OCI-M2 (cell line): ENCODE results near the gene HPGDS.
"Not testable (repeated sequence)": the region's sequence is repeated elsewhere in the genome, so short reads cannot be mapped to it uniquely, and the experiment has no call there.

Experiments
- DNase-seq: peaks from one replicate; lab custom pipeline; 2025; ENCODE audit not compliant: unreplicated experiment; lab: John Stamatoyannopoulos, UW

Gene HPGDS

GRCh38 chr4:94342694-94343093 lies at the start of gene HPGDS:
HPGDS (minus strand) TSS chr4:94342836; CDS start chr4:94334629, 8,207 bp downstream.
- DNase-seq: no peak

- no peak for DNase-seq
Measured at GRCh38 chr4:94390804-94391410, 48.3 kb upstream of the HPGDS start.

- no peak for DNase-seq
Measured at GRCh38 chr4:94389595-94390267, 47.1 kb upstream of the HPGDS start.

GRCh38 chr4:94387965-94388364 lies 45.3 kb upstream of the HPGDS start:
- DNase-seq: not testable (repeated sequence)

GRCh38 chr4:94385452-94385851 lies 42.8 kb upstream of the HPGDS start:
- not testable (repeated sequence) for DNase-seq

GRCh38 chr4:94382891-94383290 lies 40.3 kb upstream of the HPGDS start:
- DNase-seq: not testable (repeated sequence)

- DNase-seq: no peak
Measured at GRCh38 chr4:94378047-94378446, 35.4 kb upstream of the HPGDS start.

GRCh38 chr4:94377294-94377693 lies 34.7 kb upstream of the HPGDS start:
- no peak for DNase-seq

- DNase-seq: no peak
Measured at GRCh38 chr4:94375364-94375763, 32.7 kb upstream of the HPGDS start.

- no peak for DNase-seq
Measured at GRCh38 chr4:94373752-94374151, 31.1 kb upstream of the HPGDS start.

- no peak for DNase-seq
Measured at GRCh38 chr4:94372991-94373390, 30.4 kb upstream of the HPGDS start.

- no peak for DNase-seq
Measured at GRCh38 chr4:94372228-94372978, 29.8 kb upstream of the HPGDS start.

GRCh38 chr4:94371290-94371689 lies 28.7 kb upstream of the HPGDS start:
- DNase-seq: no peak

- DNase-seq: no peak
Measured at GRCh38 chr4:94370533-94371254, 28.1 kb upstream of the HPGDS start.

GRCh38 chr4:94369046-94369445 lies 26.4 kb upstream of the HPGDS start:
- no peak for DNase-seq

- DNase-seq: no peak
Measured at GRCh38 chr4:94368459-94368858, 25.8 kb upstream of the HPGDS start.

GRCh38 chr4:94365304-94365703 lies 22.7 kb upstream of the HPGDS start:
- no peak for DNase-seq

GRCh38 chr4:94364527-94364926 lies 21.9 kb upstream of the HPGDS start:
- no peak for DNase-seq

GRCh38 chr4:94363136-94363655 lies 20.6 kb upstream of the HPGDS start:
- no peak for DNase-seq

GRCh38 chr4:94359838-94360237 lies 17.2 kb upstream of the HPGDS start:
- no peak for DNase-seq

GRCh38 chr4:94359221-94359620 lies 16.6 kb upstream of the HPGDS start:
- no peak for DNase-seq
